ENCODE data around the gene HS3ST6.
"Not testable (repeated sequence)": the region's sequence is repeated elsewhere in the genome, so short reads cannot be mapped to it uniquely, and the experiment has no call there.

HS3ST6 gene

DNA sequence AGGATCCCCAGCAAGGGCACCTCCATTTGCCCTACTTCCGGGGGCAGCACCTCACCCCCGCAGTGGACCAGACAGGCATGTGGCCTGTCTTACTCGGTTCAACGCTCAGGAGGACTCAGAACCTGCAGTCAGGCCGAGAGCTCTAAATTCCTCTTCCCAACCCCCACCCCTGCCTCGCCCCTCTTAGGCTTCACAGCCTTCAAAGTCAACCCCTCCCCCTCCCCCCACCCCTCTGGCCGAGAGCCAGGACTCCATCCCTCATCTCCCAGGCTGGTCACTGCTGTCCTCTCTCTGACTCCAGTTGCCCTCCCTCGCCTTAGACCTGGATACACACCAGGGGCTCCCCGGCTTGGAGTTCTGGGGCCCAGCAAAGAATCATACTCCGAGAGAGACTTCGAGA is 8.1 kb upstream of the HS3ST6 start:
- DNase-seq (ENCODE audit: low read depth): no peak

DNA sequence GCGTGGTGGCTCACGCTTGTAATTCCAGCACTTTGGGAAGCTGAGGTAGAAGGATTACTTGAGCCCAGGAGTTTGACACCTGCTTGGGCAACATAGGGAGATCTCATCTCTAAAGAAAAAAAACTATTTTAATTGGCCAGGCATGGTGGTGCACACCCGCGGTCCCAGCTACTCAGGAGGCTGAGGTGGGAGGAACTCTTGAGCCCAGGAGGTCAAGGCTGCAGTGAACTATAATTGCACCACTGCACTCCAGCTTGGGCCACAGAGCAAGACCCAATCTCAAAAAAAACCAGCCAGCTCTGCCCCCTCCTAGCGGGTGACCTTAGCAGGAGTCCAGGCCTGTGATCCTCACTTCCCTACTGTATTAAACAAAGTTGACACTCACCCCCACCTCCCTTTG is 5.9 kb upstream of the HS3ST6 start:
- DNase-seq (ENCODE audit: low read depth): no peak

DNA sequence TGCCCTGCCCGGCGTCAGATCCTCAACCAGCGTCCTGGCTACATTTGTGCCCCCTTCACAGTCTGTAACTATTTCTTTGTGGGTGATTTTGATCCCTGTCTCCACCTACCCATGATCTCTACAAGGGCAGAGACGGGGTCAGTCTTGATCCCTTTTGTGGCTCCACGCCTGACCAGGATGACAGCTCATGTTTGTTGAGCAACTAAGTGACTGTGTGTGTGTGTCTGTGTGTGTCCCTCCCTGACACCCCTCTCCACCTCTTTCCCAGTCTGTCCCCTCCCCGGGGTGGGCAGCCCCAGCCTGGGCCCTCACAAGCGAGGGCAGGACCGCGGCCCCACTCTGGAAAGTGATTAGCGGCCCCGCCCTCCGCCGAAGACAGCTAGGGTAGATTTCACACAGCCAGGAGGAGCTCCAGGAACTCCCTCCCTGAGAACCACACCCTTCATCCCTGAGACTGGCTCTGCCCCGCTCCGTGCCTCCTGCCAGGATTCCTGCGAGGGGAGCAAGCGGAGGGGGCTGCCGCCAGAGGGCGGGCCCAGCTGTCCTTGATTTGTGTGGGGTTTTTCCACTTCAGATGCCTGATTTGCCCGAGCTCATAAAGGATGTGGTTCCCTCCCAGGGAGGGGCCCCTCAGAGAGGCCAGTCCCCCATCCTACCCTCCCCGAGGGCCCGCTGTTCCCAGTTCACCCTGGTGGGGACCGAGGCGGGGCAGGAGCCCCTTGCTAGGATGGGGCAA is 5.3 kb upstream of the HS3ST6 start:
- no peak for DNase-seq (ENCODE audit: low read depth)

DNA sequence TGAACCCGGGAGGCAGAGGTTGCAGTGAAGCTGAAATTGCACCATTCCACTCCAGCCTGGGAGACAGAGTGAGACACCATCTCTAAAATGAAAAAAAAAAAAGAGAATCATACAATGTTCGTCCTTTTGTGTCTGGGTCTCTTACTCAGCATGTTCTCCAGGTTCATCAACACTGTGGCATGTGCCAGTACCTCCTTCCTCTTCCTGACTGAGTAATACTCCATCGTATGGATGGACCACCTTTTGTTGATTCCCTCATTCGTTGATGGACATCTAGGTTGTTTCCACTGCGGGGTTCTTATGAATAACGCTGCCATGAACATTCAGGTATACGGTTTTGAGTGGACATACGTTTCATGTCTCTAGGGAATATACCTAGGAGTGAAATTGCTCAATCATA is 4.1 kb upstream of the HS3ST6 start:
- DNase-seq (ENCODE audit: low read depth): no peak

DNA sequence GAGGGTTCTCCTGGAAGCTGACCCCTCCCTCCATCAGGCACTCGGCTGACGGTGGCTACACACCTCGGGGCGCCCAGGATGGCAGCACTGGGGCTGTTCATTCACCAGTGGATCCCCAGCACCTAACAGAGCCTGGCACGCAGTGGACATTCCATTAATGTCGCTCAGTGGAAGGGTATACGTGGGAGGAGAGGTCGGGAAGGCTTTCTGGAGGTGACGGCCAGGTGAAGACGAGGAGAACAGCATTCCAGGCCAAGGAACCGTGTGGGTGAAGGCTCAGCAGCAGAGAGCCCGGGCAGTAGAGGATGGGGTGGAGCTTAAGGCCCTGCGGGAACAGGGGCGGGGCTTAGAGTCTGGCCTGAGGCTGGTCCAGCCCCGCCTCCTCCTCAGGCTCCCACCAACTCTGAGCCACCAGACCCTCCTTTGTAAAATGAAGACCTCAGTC is 2.5 kb upstream of the HS3ST6 start:
- DNase-seq (ENCODE audit: low read depth): no peak

DNA sequence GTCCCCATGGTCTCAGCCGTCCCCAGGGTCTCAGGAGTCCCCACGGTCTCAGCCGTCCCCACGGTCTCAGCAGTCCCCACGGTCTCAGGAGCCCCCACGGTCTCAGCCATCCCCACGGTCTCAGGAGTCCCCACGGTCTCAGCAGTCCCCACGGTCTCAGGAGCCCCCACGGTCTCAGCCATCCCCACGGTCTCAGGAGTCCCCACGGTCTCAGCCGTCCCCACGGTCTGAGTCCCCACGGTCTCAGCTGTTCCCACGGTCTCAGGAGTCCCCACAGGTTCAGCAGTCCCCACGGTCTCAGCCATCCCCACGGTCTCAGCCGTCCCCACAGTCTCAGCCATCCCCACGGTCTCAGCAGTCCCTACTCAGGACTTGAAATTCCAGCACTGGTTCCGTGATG is 1.9 kb upstream of the HS3ST6 start:
- not testable (repeated sequence) for DNase-seq (ENCODE audit: low read depth)

DNA sequence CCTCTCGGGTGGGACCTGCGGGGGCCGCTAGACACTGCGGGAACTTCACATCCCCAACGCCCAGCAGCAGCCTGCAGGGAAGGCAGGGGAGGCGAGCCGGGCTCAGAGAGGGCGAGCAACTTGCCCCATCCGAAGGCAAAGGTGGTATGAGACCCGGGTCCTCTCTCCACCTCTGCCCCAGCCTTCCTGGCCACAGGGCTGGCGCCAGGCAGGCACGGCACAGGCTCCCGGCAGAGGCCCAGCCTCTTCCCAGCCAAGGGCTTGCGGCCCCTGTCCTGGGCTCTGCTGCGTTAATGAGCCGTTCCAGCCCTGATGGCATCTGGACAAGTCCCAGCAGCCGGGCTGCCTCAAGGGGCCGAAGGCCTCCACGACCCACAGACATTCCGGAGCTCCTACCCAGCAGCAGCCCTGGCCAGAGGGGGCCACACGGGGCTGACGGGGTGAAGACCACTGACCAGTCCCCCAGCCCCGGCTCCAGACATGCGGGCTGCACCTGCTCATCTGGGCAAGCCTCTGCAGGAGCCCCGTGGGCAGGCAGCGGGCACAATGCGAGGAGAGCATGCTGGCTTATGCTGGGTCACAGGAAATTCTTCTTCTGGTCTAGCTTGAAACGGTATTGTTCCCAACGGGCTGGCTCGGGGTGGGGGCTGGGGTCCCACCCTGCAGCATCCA is 1.2 kb upstream of the HS3ST6 start:
- DNase-seq (ENCODE audit: low read depth): no peak

DNA sequence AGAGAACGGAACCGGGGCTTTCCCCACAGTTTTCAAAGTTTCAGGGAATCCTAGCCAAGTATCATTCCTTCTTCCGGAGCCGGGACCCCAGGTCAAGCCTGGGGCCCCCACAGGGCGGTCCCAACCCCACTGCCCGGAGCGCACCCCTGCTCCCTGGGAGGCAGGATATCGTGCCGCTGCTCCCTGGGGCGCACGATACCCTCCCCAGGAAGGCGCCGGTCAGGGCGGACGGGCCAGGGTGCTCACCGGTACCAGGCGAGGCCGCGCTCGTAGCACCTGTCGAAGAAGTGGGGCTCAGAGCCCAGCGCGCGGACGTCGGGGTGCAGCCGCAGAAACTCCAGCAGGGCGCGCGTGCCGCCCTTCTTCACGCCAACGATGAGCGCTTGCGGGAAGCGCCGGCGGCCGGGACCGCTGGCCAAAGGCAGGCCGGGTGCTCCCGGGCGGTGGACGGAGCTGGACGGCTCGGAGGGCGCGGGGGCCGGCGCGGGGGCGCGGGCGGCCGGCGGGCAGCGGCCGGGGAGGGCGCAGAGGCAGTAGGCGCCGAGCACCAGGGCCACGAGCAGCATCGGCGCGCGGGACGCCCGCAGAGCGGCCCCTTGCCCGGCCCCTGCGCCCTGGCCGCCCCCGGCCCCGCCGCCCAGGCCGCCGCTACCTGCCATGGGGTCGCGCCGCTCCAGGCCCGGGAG is 407 bp downstream of the HS3ST6 start:
- DNase-seq (ENCODE audit: low read depth): no peak

DNA sequence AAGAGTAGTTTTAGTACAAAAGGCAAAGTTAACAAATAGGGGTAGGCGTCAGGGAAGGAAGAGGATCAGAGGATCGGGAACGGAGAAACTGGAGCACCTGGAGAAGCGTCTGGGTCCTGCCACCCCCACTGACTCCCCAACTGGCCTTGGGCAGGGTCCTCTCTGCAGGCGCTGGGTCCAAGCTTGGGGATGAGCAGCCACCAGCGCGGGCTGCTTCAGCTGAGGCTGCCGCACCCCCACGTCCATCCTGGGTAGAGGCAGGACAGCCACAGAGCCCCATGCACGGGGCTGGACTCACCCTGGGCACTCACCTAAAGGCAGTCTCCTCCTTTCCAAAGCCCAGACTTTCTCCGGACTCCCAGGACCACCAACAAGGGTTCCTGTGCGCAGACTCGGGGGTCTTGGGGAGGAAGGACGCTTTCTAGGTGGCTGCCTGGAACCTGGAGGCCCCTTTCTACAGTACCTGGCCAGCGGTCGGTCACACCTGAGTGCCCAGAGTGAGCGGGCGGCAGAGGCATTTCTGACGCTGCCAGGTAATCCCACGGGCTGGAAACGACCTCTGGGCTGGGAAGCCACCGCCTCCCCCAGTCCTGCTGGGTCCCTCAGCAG is 1.1 kb downstream of the HS3ST6 start:
- no peak for DNase-seq (ENCODE audit: low read depth)

DNA sequence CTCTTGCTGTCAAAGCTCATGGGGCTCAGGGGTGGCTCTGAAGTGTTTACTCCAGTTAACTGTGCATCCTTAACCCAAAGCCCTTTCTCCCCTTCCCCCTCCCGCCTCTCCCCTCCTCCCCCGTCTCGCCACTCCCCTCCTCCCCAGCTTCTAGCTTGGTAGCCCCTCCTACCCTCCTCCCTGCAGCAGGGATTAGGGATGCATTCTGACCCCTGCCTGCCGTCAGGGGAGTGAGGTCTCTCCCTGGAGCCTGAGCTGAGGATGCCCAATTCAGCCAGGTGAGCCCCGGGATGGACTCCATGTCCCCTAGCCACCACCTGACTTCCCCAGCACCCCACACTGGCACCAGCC is 1.6 kb downstream of the HS3ST6 start:
- DNase-seq (ENCODE audit: low read depth): no peak

DNA sequence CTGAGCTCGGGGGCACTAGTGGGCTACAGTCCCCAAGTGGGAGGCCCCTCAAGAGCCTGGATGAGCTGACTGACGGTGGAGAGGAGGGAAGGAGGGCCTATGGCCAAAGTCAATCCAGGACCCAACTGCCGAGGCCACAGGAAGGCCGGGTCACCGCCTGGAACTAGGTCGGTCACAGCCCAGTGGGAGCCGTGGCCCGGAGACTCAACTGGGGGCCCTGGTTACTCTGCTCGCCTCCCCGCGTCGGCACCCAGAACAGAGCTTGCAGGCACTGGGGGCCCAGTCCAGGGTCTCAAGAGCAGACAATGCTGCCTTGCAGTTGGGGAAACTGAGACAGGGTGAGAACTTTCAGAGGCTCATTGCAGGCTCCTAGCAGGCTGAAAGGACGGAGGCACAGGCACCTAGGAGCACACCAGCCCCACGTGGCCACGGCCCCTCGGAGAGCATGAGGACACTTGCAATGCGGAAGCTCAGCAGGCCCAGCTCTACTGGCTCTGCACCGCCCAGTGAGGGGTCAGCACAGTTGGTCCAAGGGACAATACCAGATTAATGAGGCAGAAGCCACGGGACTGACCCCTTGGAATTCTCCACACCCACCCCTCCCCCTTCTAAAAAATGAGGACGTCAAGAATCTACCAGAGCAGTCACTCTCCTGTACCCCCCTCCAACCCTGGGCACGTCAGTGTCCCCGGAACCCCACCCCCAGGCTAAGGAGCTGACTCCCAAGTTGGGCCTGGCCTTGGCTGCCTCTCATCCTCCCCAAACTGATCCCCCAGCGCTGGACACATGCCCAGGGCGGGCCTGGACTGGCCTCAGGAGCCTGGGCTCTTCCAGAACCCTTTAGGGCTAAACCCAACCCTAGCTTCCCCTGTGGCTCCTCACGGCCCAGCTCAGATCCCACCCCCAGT is 2.2 kb downstream of the HS3ST6 start:
- DNase-seq (ENCODE audit: low read depth): no peak

DNA sequence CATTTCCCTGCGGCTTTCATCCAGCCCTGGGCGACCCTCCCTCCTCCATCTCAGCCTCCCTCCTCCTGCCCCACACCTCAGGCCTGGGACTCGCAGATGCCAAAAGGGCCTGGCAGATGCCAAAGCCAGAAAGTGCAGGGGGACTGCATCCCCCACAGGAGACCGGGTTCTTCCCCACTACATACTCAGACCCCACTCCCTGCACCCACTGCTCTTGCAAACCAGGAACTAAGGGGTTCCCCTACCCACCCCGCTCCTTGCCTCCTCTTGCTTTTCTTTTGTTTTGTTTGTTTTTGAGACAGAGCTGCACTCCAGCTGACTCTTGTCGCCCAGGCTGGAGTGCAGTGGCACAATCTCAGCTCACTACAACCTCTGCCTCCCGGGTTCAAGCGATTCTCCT is 3.2 kb downstream of the HS3ST6 start:
- DNase-seq (ENCODE audit: low read depth): no peak

DNA sequence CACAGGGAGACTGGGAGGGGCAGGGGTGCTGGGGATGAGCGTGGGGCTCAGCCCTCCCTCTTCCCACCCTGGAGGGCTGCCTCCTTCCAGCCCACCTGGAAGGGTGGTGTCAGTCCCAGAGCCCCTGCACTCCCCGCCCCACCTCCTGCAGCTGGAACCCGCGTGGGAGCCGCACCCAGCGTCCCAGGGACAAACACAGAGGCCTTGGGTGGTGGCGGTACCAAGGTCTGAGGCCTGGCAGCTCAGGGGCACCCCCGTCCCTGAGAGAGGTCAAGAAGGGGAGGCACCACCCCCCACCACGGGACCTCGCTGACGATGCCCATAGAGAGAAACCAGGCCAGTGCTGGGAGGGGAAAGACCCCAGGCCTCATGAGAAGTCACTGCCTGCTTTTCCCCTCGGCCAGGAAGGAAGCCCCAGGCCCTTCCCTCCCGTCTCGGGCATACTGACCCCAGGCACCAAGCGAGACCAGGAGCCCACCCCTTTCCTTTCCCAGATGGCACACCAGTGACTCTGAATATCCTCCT is 4.1 kb downstream of the HS3ST6 start:
- no peak for DNase-seq (ENCODE audit: low read depth)

DNA sequence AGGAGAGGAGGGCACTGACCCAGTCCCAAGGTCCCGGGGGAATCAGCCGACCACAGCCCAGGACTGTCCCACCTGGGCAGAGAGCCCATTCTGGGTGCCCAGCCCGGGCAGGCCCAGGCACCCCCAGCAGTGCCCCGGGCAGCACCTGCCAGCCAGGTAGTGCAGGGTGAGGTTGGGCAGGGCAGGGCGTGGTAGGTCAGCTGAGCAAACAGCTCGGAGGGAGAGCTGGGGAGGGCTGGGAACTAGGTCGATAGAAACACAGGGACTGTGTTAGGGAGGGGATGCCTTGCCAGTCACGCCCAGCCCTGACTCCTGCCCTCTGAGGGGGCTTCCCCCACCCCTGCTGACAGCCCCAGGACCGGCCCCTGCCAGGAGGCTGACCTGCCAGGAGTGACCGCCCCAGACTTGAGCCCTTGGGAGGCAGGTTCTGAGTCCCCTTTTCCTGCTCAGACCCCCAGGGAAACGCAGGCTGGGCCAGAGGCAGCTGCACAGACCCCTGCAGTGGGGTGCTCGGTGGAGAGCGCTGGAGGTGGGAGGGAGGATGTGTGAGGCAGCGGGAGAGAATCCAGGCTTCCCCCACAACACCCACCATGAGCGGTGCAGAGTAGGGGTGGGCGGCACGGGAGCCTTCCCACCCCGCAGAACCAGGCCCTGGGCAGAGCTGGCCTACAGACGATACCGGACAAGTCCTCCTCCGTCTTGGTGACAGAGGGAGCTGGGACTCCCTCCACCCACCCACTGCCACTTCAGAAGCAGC is 4.7 kb downstream of the HS3ST6 start:
- no peak for DNase-seq (ENCODE audit: low read depth)

DNA sequence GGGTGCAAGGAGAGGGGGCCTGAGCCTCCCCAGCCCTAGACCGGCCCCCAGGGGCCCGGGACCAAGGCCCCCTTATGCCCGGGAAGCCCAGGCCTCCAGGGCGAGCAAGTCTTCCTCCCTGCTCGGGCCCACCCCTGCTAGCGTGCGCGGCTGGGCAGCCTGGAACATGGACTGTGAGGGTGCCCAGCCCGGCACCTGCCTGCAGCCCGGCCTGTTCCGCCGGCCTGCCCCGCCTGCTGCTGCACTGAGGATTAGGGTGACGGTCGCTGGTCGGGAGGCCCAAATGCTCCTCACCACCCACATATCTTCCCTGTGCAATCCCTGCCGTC is 6.0 kb downstream of the HS3ST6 start:
- DNase-seq (ENCODE audit: low read depth): no peak

DNA sequence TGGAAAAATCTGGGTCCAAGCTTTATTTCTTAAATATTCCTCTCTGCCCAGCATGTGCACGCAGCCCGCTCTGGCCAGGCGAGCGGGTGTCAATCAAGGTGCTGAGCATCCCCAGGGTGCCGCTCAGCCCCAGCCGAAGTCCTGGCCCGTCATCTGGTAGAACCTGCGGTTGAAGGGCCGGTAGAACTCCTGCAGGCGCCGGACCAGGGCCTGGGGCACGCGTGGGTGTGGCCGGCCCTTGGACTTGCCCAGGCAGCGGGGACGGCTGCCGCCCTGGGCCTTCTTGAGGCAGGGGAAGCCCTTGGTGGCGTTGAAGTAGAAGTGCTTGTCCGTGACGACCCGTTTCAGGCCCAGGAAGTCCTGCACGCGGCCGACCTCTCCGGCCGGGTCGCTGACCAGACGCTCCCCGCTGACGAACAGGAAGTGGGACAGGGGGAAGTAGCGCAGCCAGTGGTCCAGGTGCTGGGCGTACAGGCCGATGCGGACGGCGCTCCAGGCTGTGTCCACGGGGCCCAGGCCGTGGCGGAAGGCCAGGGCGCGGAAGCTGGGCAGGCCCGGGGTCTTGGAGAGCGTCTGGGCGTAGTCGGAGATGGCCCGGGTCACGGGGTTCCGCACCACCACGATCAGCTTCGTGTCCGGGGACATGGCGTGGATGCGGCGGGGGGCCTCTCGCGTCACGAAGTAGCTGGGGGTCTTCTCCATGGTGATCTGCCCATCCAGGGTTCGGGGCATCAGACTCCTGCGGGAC is 6.6 kb downstream of the HS3ST6 start:
- no peak for DNase-seq (ENCODE audit: low read depth)

DNA sequence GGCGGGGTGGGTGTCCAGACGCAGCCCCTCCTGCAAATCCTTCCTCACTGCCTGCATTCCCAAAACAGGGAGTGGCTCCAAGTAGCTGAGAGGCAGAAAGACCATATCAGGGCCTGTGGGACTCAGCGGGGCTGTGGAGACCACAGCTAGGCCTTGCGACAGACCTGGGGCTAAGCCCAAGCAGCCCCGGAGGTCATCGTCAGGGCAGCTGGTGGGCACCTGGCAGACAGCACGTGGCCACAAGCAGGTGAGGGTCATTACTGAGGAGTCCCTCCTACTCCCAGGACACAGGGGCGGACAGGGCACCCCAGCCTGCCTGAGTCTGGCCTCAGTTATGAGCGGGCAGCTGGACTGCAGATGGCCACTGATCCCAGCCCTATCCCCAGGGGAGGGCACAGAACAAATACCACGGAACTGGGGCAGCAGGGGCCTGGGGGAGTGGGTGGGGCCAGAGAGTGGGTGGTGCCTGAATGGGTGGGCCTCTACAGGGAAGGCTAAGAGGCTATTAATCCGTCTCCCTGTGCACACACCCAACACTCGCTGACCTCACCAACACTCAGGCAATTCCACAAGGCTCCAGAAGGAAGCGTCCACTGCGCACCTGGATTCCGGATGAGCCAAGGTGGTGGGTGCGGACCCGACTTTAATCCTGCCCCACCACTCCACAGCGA is 8.5 kb downstream of the HS3ST6 start:
- no peak for DNase-seq (ENCODE audit: low read depth)

DNA sequence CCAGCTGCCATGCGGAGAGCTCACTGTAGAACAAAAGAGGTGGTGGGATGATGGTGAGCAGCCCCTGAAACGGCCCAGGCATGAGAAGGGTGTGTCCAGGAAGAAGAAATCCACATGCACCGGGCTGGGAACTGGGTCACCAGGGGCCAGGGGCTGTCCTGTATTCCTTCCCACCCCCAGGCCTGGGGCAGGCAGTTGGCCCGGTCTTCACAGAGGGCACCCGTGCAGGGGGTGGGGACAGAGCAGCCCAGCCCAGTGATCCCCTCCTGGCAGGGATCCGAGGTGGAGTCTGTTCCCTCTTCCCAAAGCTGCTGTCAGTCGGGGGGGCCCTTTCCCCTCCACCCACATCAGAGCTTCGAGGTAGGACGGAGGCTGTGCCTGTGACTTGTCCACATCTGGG is 9.2 kb downstream of the HS3ST6 start:
- no peak for DNase-seq (ENCODE audit: low read depth)

DNA sequence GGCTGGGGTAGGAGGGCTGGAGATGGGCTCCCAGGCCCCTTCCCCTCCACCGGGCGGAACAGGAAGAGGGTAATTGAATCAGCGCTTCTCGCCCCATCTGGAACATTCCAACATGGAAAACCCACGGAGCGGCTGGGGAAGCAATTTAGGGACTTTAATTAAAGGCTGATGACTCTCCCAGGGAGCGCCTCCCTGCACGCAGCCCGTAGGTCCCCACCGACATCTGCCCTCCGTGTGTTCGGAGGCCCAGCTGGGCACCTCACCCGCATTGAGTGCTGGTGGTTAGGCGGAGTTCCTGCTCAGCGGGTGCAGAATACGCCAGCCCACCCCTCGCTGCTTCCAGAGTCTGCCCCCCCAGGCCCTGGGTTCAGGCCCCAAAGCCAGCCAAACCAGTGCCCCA is 10.0 kb downstream of the HS3ST6 start:
- no peak for DNase-seq (ENCODE audit: low read depth)

Data from stimulated activated CD8-positive, alpha-beta memory T cell treated with anti-CD3 and anti-CD28 coated beads, Interleukin-4, amount 100 ng/mL, for 24 hours (primary cell).